ENCODE results near the gene CYFIP1. TPM values are rescaled to one million over a fixed set of nuclear protein-coding genes. Genes with fewer than 3 reads are reported as not detected.

Gene CYFIP1
- total RNA-seq, 1 donor = 108 TPM

DNA sequence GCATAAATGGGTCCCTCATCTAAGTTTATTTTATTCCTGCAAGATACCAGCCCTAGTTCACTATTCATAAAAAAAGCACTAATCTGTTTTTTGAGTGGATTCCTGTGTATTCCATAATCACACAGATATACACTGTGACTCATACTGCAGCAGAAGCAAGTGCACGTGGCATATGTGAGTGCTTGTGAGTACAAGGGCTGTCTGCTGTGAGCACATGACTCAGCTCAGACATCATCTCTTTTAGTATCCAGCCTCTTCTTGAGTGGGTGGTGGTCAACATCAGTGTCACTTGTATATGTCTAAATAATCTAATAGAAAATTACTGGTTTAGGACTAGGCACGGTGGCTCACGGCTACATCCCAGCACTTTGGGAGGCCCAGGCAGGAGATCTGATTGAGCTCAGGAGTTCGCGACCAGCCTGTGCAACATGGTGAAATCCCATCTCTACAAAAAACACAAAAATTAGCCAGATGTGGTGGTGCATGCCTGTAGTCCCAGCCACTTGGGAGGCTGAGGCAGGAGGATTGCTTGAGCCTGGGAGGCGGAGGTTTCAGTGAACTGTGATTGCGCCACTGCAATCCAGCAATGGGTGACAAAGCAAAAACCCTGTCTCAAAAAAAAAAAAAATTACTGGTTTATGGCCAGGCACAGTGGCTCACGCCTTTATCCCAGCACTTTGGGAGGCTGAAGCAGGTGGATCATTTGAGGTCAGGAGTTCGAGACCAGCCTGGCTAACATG, 91.9 kb downstream of the CYFIP1 start:
- DNase-seq (ENCODE audit: low read depth) = peak; percentile 98
- TF ChIP-seq CTCF (IDR thresholded peaks at IDR 0.05; ENCODE audit: insufficient read depth, low read depth, low read length) = no peak
- H3K4me3 ChIP-seq (ENCODE audit: low read depth, low read length) = no peak overlapping the region

DNA sequence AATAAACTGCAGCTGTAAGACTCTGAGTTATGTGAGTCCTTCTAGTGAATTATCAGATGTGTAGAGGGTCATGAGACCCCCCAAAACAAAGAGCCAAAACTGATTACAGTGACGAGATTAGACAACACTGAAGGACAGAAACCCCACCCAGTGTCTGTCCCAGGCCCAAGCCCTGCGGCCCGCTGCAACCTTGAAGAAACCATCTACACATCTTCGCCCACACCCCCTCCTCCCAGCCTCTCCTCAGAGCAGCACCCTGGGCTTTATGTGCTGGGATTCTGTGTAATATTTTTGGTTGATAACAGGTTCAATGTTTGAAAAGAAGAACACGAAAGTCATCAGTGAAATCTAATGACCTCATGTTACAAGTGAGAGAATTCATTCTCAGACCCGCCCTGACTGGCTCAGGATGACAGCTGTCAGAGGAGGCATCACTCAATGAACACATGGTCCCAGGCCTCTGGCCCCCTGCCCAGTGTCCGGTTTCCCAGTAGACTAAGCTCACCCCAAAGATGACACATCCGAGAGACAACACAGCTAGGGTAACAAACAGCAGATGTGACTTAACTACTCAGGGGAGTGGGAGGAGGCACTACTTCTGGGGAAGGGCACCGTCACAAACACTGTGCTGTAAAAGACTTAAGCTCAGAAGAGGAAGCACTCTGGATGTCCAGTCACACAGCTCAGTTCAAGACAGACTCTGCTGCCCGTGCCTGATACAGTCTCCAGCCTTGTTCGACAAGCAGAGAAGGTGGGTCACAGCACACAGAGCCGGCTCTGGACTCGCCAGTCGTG, 92.8 kb downstream of the CYFIP1 start:
- no peak overlapping the region for H3K4me3 ChIP-seq (ENCODE audit: low read depth, low read length)
- TF ChIP-seq CTCF (IDR thresholded peaks at IDR 0.05; ENCODE audit: insufficient read depth, low read depth, low read length) = no peak
- DNase-seq (ENCODE audit: low read depth) = peak; percentile 89

DNA sequence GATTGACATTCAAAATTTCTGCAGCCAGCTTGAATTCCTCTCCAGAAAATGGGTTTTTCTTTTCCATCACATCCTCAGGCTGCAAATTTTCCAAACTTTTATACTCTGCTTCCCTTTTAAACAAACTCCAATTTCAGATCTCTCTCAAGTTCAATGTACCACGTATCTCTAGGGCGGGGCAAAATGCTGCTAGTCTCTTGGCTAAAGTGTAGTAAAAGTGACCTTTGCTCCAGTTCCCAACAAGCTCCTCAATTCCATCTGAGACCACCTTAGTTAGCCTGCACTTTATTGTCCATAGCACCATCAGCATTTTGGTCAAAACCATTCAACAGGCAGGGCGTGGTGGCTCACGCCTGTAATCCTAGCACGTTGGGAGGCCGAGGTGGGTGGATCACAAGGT, 95.0 kb downstream of the CYFIP1 start:
- H3K4me3 ChIP-seq (ENCODE audit: low read depth, low read length) = no peak overlapping the region
- DNase-seq (ENCODE audit: low read depth) = no peak
- no peak for TF ChIP-seq CTCF (IDR thresholded peaks at IDR 0.05; ENCODE audit: insufficient read depth, low read depth, low read length)

- no peak for DNase-seq (ENCODE audit: low read depth)
- no peak overlapping the region for H3K4me3 ChIP-seq (ENCODE audit: low read depth, low read length)
- peak; percentile 33 for TF ChIP-seq CTCF (IDR thresholded peaks at IDR 0.05; ENCODE audit: insufficient read depth, low read depth, low read length)
Measured at GRCh38 chr15:22884344-22884743, 95.8 kb downstream of the CYFIP1 start.

DNA sequence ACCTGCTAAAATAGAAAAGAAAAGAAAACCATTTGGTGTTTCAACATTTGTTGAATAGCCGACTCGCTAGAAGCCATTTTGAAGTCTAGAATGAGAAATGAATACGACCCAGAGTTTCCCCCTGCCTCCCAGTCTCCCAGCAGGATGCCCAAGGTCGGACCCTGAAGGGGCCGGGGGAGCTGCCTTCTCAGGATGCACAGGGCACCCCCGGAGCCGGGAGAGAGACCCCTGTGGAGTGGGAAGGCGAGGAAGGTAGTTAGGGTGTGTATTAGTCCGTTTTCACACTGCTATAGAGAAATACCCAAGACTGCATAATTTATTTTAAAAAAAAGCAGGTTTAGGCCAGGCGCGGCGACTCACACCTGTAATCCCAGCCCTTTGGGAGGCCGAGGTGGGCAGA, 97.0 kb downstream of the CYFIP1 start:
- no peak for TF ChIP-seq CTCF (IDR thresholded peaks at IDR 0.05; ENCODE audit: insufficient read depth, low read depth, low read length)
- no peak overlapping the region for H3K4me3 ChIP-seq (ENCODE audit: low read depth, low read length)
- no peak for DNase-seq (ENCODE audit: low read depth)

DNA sequence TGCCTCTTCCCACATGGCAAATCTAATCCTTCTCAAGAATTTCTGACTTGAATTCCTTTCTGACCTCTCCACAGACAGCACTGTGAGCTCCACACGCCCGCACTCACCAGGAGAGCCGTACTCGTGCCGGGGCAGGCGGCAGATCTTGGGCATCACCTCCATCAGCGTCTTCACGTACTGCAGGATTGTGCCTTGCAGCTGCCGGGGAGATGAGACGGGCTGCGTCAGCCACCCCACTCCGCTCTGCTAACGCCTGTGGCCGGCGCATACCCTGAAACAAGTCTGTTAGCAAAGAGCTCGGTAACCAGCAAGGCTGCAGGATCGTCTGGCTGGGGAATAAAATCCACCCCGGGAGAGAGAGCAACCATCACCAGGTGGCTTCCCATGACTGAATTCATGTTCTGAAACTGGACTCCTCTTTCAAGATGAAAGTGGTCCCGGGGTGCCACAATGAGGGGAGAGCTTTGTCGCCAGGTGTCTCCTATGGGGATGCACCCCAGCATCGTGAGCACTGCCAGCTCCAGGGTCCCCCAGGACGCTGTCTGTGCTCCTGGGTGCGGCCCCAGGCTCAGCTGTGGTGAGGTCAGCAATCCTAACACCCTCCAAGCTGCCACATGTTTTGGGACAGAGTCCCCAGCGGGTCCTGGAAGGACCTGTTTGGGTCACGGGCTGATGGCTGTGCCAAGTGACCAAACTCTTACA, 98.3 kb downstream of the CYFIP1 start:
- DNase-seq (ENCODE audit: low read depth) = no peak
- no peak for TF ChIP-seq CTCF (IDR thresholded peaks at IDR 0.05; ENCODE audit: insufficient read depth, low read depth, low read length)

More for the DNA sequence above, 98.3 kb downstream of the CYFIP1 start:
- H3K4me3 ChIP-seq (ENCODE audit: low read depth, low read length) = no peak overlapping the region
